ENCODE results near the gene TNFAIP1. TPM values are rescaled to one million over a fixed set of nuclear protein-coding genes. Genes with fewer than 3 reads are reported as not detected.

Gene TNFAIP1
- total RNA-seq, 1 experiment from 2014 or later: 49.4 TPM

DNA sequence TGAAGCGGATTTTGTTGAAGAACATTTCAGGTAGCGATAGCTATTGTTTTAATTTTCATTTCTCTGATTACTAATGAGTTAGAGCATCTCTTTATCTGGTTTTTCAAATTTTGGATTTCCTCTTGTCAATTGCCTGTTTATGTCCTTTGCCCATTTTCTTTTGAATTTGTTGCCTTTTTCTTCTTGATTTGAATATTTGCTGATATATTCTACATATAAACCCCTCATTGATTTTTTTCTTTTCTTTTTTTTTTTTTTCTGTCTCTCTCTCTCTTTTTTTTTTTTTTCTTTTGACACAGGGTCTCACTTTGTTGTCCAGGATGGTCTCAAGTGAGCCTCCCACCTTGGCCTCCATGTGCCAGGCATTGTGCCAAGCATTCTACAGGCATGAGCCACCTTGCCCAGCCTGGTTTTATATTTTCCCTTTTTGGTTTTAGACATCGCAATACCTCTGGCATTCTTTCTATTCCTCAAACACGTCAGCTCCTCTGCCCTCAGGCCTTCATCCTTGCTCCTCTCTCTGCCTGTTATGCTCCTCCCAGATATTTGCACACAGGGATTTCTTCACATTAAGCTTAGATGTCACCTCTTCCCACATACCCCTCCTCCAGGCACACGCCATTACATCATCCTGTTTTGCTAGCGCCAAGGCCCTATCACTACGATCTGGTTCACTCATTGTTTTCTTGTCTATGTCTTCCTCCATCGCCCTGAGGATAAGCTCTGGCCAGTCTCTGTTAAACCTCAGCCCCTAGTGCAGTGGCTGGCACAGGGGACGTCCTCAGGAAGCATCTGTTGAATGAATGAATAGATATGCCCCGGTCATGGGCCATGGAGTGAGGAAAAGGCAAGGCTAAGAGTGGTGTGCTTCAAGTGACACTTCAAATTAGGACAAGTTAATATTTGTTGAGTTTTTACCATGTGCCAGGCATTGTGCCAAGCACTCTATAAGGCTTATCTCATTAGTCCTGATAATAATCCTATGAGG lies 44.5 kb downstream of the TNFAIP1 start:
- Mint-ChIP-seq H3K27me3 (ENCODE audit: unreplicated experiment) (peaks cover 61% of the 10 kb centered on the region), H3K9me3 (ENCODE audit: low read depth, unreplicated experiment) (no peaks in the 10 kb centered on the region), H3K4me3 (ENCODE audit: low read depth, unreplicated experiment) (no peak overlapping the region), H3K36me3 (ENCODE audit: insufficient read depth, unreplicated experiment) (peaks cover 16% of the 10 kb centered on the region), H3K4me1 (ENCODE audit: low read depth, unreplicated experiment) (peaks cover 23% of the 10 kb centered on the region), H3K27ac (ENCODE audit: unreplicated experiment) (no peak overlapping the region)
- DNase-seq: no peak
- no TSS peak for BruUV-seq (replicated peaks)
- CTCF ChIA-PET: interaction anchor here (0.7 to 1.1 kb wide), 2 partner anchors 26 to 37 kb away, joined by 3 to 6 read pairs; no protein-coding TSS in a partner anchor
- no peak for TF ChIP-seq CTCF (IDR thresholded peaks at IDR 0.05; ENCODE audit: unreplicated experiment)
- intact Hi-C loops (cut with micrococcal nuclease; ENCODE audit: unreplicated experiment): loop anchor here (1.0 kb wide), 1 partner anchor 8 kb away; no protein-coding TSS in a partner anchor

GRCh38 chr17:28381141-28381825 lies 45.7 kb downstream of the TNFAIP1 start:
- H3K4me3 Mint-ChIP-seq (ENCODE audit: low read depth, unreplicated experiment): peak overlapping the region; percentile 71

DNA sequence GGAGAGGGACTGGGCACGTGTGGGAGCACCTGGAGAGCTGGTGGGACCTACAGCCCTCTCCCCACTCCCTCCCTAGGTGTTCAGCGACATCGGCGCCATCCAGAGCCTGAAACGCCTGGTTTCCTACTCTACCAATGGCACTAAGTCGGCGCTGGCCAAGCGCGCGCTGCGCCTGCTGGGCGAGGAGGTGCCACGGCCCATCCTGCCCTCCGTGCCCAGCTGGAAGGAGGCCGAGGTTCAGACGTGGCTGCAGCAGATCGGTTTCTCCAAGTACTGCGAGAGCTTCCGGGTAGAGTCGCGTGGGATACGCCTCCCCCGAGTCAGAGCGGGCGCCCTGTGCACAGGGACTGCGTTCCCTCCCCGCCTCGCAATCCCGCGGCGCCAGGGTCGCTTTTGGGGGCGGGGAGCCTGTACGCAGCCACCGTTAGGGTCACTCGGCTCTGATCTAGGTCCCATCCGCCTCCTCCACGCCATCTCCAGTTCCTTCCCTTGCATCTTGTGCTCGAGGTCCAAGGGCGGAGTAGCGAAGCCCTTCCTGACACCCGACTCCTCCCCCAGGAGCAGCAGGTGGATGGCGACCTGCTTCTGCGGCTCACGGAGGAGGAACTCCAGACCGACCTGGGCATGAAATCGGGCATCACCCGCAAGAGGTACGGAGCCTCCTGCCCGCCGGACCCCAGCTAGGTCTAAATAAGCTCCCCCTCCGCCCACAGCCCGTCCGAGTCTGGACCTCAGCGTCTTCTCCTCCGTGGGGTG lies 48.9 kb downstream of the TNFAIP1 start:
- CTCF ChIA-PET: interaction anchor here (0.6 to 1.3 kb wide), 2 partner anchors 32 to 83 kb away, joined by 3 read pairs; no protein-coding TSS in a partner anchor
- Mint-ChIP-seq H3K4me3 (ENCODE audit: low read depth, unreplicated experiment) (peak overlapping the region; percentile 84), H3K27ac (ENCODE audit: unreplicated experiment) (no peak overlapping the region), H3K36me3 (ENCODE audit: insufficient read depth, unreplicated experiment) (peaks cover 16% of the 10 kb centered on the region), H3K27me3 (ENCODE audit: unreplicated experiment) (peaks cover 49% of the 10 kb centered on the region), H3K4me1 (ENCODE audit: low read depth, unreplicated experiment) (peaks cover 23% of the 10 kb centered on the region), H3K9me3 (ENCODE audit: low read depth, unreplicated experiment) (no peaks in the 10 kb centered on the region)
- BruUV-seq (replicated peaks): no TSS peak
- intact Hi-C loops (cut with micrococcal nuclease; ENCODE audit: unreplicated experiment): no loop called here
- peak; percentile 61 for DNase-seq
- no peak for TF ChIP-seq CTCF (IDR thresholded peaks at IDR 0.05; ENCODE audit: unreplicated experiment)

More at GRCh38 chr17:28381141-28381825, 45.7 kb downstream of the TNFAIP1 start:
- intact Hi-C loops (cut with micrococcal nuclease; ENCODE audit: unreplicated experiment): no loop called here
- Mint-ChIP-seq H3K27me3 (ENCODE audit: unreplicated experiment) (peaks cover 61% of the 10 kb centered on the region), H3K4me1 (ENCODE audit: low read depth, unreplicated experiment) (peaks cover 23% of the 10 kb centered on the region), H3K36me3 (ENCODE audit: insufficient read depth, unreplicated experiment) (peaks cover 16% of the 10 kb centered on the region), H3K27ac (ENCODE audit: unreplicated experiment) (no peak overlapping the region), H3K9me3 (ENCODE audit: low read depth, unreplicated experiment) (no peaks in the 10 kb centered on the region)
- no peak for TF ChIP-seq CTCF (IDR thresholded peaks at IDR 0.05; ENCODE audit: unreplicated experiment)
- DNase-seq: peak; percentile 60
- BruUV-seq (replicated peaks): no TSS peak
- CTCF ChIA-PET: interaction anchor here (1.0 kb wide), 1 partner anchor 14 kb away, joined by 3 read pairs; no protein-coding TSS in a partner anchor

DNA sequence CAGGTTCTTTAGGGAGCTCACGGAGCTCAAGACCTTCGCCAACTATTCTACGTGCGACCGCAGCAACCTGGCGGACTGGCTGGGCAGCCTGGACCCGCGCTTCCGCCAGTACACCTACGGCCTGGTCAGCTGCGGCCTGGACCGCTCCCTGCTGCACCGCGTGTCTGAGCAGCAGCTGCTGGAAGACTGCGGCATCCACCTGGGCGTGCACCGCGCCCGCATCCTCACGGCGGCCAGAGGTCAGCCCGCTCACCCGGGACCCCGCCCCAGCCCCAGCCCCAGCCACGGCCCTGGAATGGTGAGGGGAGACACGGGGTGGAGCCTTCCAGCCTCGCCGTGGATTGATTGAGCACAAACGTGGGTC lies 49.5 kb downstream of the TNFAIP1 start:
- Mint-ChIP-seq H3K4me3 (ENCODE audit: low read depth, unreplicated experiment) (peak overlapping the region; percentile 84), H3K36me3 (ENCODE audit: insufficient read depth, unreplicated experiment) (peaks cover 16% of the 10 kb centered on the region), H3K4me1 (ENCODE audit: low read depth, unreplicated experiment) (peaks cover 20% of the 10 kb centered on the region), H3K27me3 (ENCODE audit: unreplicated experiment) (peaks cover 44% of the 10 kb centered on the region), H3K9me3 (ENCODE audit: low read depth, unreplicated experiment) (no peaks in the 10 kb centered on the region), H3K27ac (ENCODE audit: unreplicated experiment) (no peak overlapping the region)
- intact Hi-C loops (cut with micrococcal nuclease; ENCODE audit: unreplicated experiment): no loop called here
- CTCF ChIA-PET: interaction anchor here (0.6 to 1.3 kb wide), 2 partner anchors 32 to 84 kb away, joined by 3 read pairs; no protein-coding TSS in a partner anchor
- BruUV-seq (replicated peaks): no TSS peak
- TF ChIP-seq CTCF (IDR thresholded peaks at IDR 0.05; ENCODE audit: unreplicated experiment): no peak
- DNase-seq: peak; percentile 61

All from Calu3 (cell line).